Astrocyte (in vitro differentiated cells and primary cell): ENCODE data around the gene SMARCD3. TPM values are rescaled to one million over a fixed set of nuclear protein-coding genes. Genes with fewer than 3 reads are reported as not detected.

Experiments
- DNase-seq: peaks from one replicate; pipeline ENCODE4 v3.0.0-alpha.2; 2010; ENCODE audit warnings: low read depth
- FAIRE-seq: peaks from 2 replicates; lab custom pipeline; 2011; peaks lifted over from hg19 to GRCh38; lab: Jason Lieb, UNC
- H2AFZ ChIP-seq: 2 replicates; pipeline ENCODE4 v1.6.0; 2012; ENCODE audit warnings: low read depth, low read length, inconsistent platforms
- H3K27ac ChIP-seq: 2 replicates; pipeline ENCODE4 v1.5.1; 2011; ENCODE audit warnings: low read depth, low read length, inconsistent platforms
- H3K27me3 ChIP-seq: 2 replicates; pipeline ENCODE4 v1.6.0; 2011; ENCODE audit warnings: low read length, inconsistent platforms; ENCODE audit not compliant: insufficient read depth
- H3K36me3 ChIP-seq: 2 replicates; pipeline ENCODE4 v1.5.1; 2011; ENCODE audit warnings: low read length, inconsistent platforms; ENCODE audit not compliant: insufficient read depth
- H3K4me1 ChIP-seq: 2 replicates; pipeline ENCODE4 v1.5.1; 2011; ENCODE audit warnings: low read length, inconsistent platforms; ENCODE audit not compliant: insufficient read depth
- H3K4me2 ChIP-seq: 2 replicates; pipeline ENCODE4 v1.6.0; 2012; ENCODE audit warnings: low read length, inconsistent platforms
- H3K4me3 ChIP-seq: 2 replicates; pipeline ENCODE4 v1.5.1; 2011; ENCODE audit warnings: low read depth, mild to moderate bottlenecking, low read length, inconsistent platforms; ENCODE audit not compliant: insufficient read depth
- H3K79me2 ChIP-seq: 2 replicates; pipeline ENCODE4 v1.6.0; 2012; ENCODE audit warnings: mild to moderate bottlenecking, low read length, inconsistent platforms; ENCODE audit not compliant: insufficient read depth
- H3K9ac ChIP-seq: 2 replicates; pipeline ENCODE4 v1.6.0; 2012; ENCODE audit warnings: mild to moderate bottlenecking, low read length, inconsistent platforms
- H3K9me3 ChIP-seq: 2 replicates; pipeline ENCODE4 v1.5.1; 2012; ENCODE audit warnings: low read depth, mild to moderate bottlenecking, low read length, inconsistent platforms; ENCODE audit not compliant: insufficient read depth
- H4K20me1 ChIP-seq: 2 replicates; pipeline ENCODE4 v1.6.0; 2012; ENCODE audit warnings: low read length, inconsistent platforms; ENCODE audit not compliant: insufficient read depth
- H3K27ac Mint-ChIP-seq: one replicate; pipeline ENCODE4 v1.8.0; 2021; ENCODE audit warnings: mild to moderate bottlenecking, mixed read lengths; ENCODE audit not compliant: unreplicated experiment
- H3K27me3 Mint-ChIP-seq: one replicate; pipeline ENCODE4 v1.8.0; 2021; ENCODE audit warnings: low read depth, mixed read lengths; ENCODE audit not compliant: unreplicated experiment
- H3K36me3 Mint-ChIP-seq: one replicate; pipeline ENCODE4 v1.8.0; 2021; ENCODE audit warnings: low read depth, mixed read lengths; ENCODE audit not compliant: unreplicated experiment
- H3K4me1 Mint-ChIP-seq: one replicate; pipeline ENCODE4 v1.8.0; 2021; ENCODE audit warnings: low read depth, mixed read lengths; ENCODE audit not compliant: unreplicated experiment
- H3K4me3 Mint-ChIP-seq: one replicate; pipeline ENCODE4 v1.8.0; 2021; ENCODE audit warnings: mild to moderate bottlenecking, moderate library complexity, mixed read lengths; ENCODE audit not compliant: unreplicated experiment
- H3K9me3 Mint-ChIP-seq: one replicate; pipeline ENCODE4 v1.8.0; 2021; ENCODE audit warnings: mild to moderate bottlenecking, mixed read lengths; ENCODE audit not compliant: unreplicated experiment
- CTCF ChIP-seq: IDR thresholded peaks from 2 replicates; pipeline ENCODE4 v1.5.1; 2011; ENCODE audit warnings: low read depth, mild to moderate bottlenecking, inconsistent platforms, low read length, moderate library complexity; ENCODE audit not compliant: insufficient read depth
- EZH2 ChIP-seq: IDR thresholded peaks from 2 replicates; pipeline ENCODE4 v1.6.1; 2012; ENCODE audit warnings: mild to moderate bottlenecking, low read length, inconsistent platforms; ENCODE audit not compliant: insufficient read depth
- total RNA-seq: library from RNA; stranded (reverse); gene quantifications from 2 replicates; pipeline ENCODE4 v1.2.1, GENCODE V29; 2021

SMARCD3 gene
- total RNA-seq, 1 donor from 2014 or later = 47.7 TPM

DNA sequence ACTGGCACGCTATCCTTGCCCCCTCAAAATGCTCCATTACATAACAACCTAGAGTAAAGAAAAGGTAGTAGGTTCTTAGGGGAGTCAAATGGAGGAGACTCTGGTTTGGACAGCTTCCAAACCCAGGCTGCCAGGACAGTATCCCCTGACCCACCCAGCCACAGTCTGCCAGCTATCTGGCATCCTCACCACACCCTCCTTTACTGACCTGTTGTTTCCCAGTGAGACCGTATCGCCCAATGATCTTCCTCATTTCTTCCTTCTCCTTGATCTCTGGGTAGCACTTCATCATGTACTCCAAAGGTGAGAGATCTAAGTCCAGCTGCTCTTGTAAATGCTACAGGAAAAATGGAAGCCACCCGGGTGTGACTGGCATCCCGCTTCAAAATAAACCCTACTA lies 33.1 kb downstream of the SMARCD3 start:
- peaks cover 2% of the 10 kb centered on the region for H3K9me3 Mint-ChIP-seq
- no peaks in the 10 kb centered on the region for H3K27me3 ChIP-seq
- H3K79me2 ChIP-seq = no peaks in the 10 kb centered on the region
- no peaks in the 10 kb centered on the region for H3K4me1 ChIP-seq
- H3K9ac ChIP-seq = no peak overlapping the region
- no peak overlapping the region for H3K4me3 ChIP-seq
- FAIRE-seq = no peak
- no peak for DNase-seq
- peaks cover 32% of the 10 kb centered on the region for H3K36me3 Mint-ChIP-seq
- no peak overlapping the region for H3K4me3 Mint-ChIP-seq
- H3K36me3 ChIP-seq = peaks cover 52% of the 10 kb centered on the region
- TF ChIP-seq CTCF (no peak), EZH2 (no peak)
- H3K27ac ChIP-seq = no peak overlapping the region
- H3K27me3 Mint-ChIP-seq = no peaks in the 10 kb centered on the region
- H2AFZ ChIP-seq = no peak overlapping the region
- H3K4me2 ChIP-seq = no peak overlapping the region
- H3K27ac Mint-ChIP-seq = no peak overlapping the region
- no peaks in the 10 kb centered on the region for H3K9me3 ChIP-seq
- H3K4me1 Mint-ChIP-seq = no peaks in the 10 kb centered on the region
- peaks cover 13% of the 10 kb centered on the region for H4K20me1 ChIP-seq

- H3K9ac ChIP-seq = no peak overlapping the region
- H3K4me1 ChIP-seq = no peaks in the 10 kb centered on the region
- H3K9me3 Mint-ChIP-seq = peaks cover 2% of the 10 kb centered on the region
- H3K4me2 ChIP-seq = no peak overlapping the region
- no peak overlapping the region for H3K27ac ChIP-seq
- no peaks in the 10 kb centered on the region for H3K79me2 ChIP-seq
- H3K4me3 ChIP-seq = no peak overlapping the region
- H3K36me3 Mint-ChIP-seq = peaks cover 30% of the 10 kb centered on the region
- no peak for TF ChIP-seq EZH2
- TF ChIP-seq CTCF = no peak
- H4K20me1 ChIP-seq = peaks cover 13% of the 10 kb centered on the region
- no peaks in the 10 kb centered on the region for H3K27me3 ChIP-seq
- H3K4me1 Mint-ChIP-seq = no peaks in the 10 kb centered on the region
- peaks cover 45% of the 10 kb centered on the region for H3K36me3 ChIP-seq
- DNase-seq = no peak
- H3K27me3 Mint-ChIP-seq = no peaks in the 10 kb centered on the region
- no peak overlapping the region for H3K4me3 Mint-ChIP-seq
- no peaks in the 10 kb centered on the region for H3K9me3 ChIP-seq
- no peak for FAIRE-seq
- H3K27ac Mint-ChIP-seq = no peak overlapping the region
- H2AFZ ChIP-seq = no peak overlapping the region
These were observed 34.7 kb downstream of the SMARCD3 start for GRCh38 chr7:151213826-151214225.

GRCh38 chr7:151212626-151213025 lies 35.9 kb downstream of the SMARCD3 start:
- Histone ChIP-seq H3K9me3 (no peaks in the 10 kb centered on the region), H3K27me3 (no peaks in the 10 kb centered on the region), H3K79me2 (no peaks in the 10 kb centered on the region), H3K4me2 (no peak overlapping the region), H3K4me3 (no peak overlapping the region), H3K27ac (no peak overlapping the region), H3K4me1 (no peaks in the 10 kb centered on the region), H4K20me1 (peaks cover 13% of the 10 kb centered on the region), H2AFZ (no peak overlapping the region), H3K9ac (no peak overlapping the region), H3K36me3 (peaks cover 38% of the 10 kb centered on the region)
- H3K9me3 Mint-ChIP-seq = no peaks in the 10 kb centered on the region
- DNase-seq = no peak
- H3K36me3 Mint-ChIP-seq = peaks cover 19% of the 10 kb centered on the region
- H3K27me3 Mint-ChIP-seq = peaks cover 3% of the 10 kb centered on the region
- TF ChIP-seq EZH2 (no peak), CTCF (no peak)
- no peak overlapping the region for H3K4me3 Mint-ChIP-seq
- no peak for FAIRE-seq
- H3K4me1 Mint-ChIP-seq = no peaks in the 10 kb centered on the region
- no peak overlapping the region for H3K27ac Mint-ChIP-seq
